ENCODE results near the gene APBB2. TPM values are rescaled to one million over a fixed set of nuclear protein-coding genes. Genes with fewer than 3 reads are reported as not detected.

APBB2 gene
- total and polyA plus RNA-seq, 2 of the 4 experiments (the other 2 are of a cell fraction), result 47.9 to 75.5 TPM

GRCh38 chr4:41167191-41167590 lies 47.2 kb downstream of the APBB2 start:
- no peaks in the 10 kb centered on the region for H3K9me3 ChIP-seq (ENCODE audit: control insufficient read depth, insufficient read depth, low read length)
- no peak for DNase-seq
- peaks cover 31 to 42% of the 10 kb centered on the region in 2 experiments for H3K79me1 ChIP-seq (ENCODE audit: low read depth in 1 of 2, low read length in 2 of 2)
- no peak overlapping the region for H2BK15ac ChIP-seq (ENCODE audit: low read depth, low read length)
- no peak overlapping the region for H3K27ac ChIP-seq (ENCODE audit: insufficient read depth, low read length)
- in situ Hi-C loops (cut with MboI; ENCODE audit: low sequenced_read_pairs), result no loop called here
- H2AK9ac ChIP-seq (replicated peaks; ENCODE audit: low read depth, low read length, poor library complexity), result no peak overlapping the region
- no peak overlapping the region for H3K4ac ChIP-seq (ENCODE audit: low read depth, low read length)
- H4K8ac ChIP-seq (ENCODE audit: low read depth in 2 of 2, low read length in 2 of 2), result no peak overlapping the region
- H2AK5ac ChIP-seq (ENCODE audit: low read depth, low read length), result no peak overlapping the region
- no peak overlapping the region for H2BK5ac ChIP-seq (ENCODE audit: low read depth, low read length, poor library complexity, severe bottlenecking)
- H3K4me3 ChIP-seq (ENCODE audit: insufficient read depth, low read depth, low read length), result no peak overlapping the region
- H3K9me1 ChIP-seq (ENCODE audit: insufficient read depth, low read length), result 0 out of 2 replicates have a peak, but pooled peaks cover 3% of the 10 kb centered on the region
- H3K14ac ChIP-seq (replicated peaks; ENCODE audit: low read depth, low read length), result no peak overlapping the region
- no peak overlapping the region for H2BK20ac ChIP-seq (ENCODE audit: low read depth, low read length)
- no peak overlapping the region for H3K4me2 ChIP-seq (ENCODE audit: low read depth, low read length)
- POLR2A ChIA-PET (ENCODE audit: unreplicated experiment), result no interaction called here
- no peak overlapping the region for H3K23ac ChIP-seq (ENCODE audit: low read depth, low read length)
- no peak overlapping the region for H2BK120ac ChIP-seq (ENCODE audit: low read depth, low read length)
- no peaks in the 10 kb centered on the region for H4K20me1 ChIP-seq (ENCODE audit: insufficient read depth, low read length)
- no peaks in the 10 kb centered on the region for H3K36me3 ChIP-seq (ENCODE audit: control insufficient read depth, insufficient read depth, low read length)
- H4K91ac ChIP-seq (ENCODE audit: insufficient read depth, low read depth, low read length), result no peak overlapping the region
- no peaks in the 10 kb centered on the region for H3K4me1 ChIP-seq (ENCODE audit: control insufficient read depth, insufficient read depth, low read length)
- no CpG with 5 or more reads among the region's 4 CpGs for WGBS, 2 experiments (ENCODE audit: extremely low coverage in 2 of 2, insufficient read length in 1 of 2)
- intact Hi-C loops (cut with micrococcal nuclease), result no loop called here
- H3K27me3 ChIP-seq (ENCODE audit: control insufficient read depth, insufficient read depth, low read length), result no peaks in the 10 kb centered on the region
- TF ChIP-seq FOS (IDR thresholded peaks at IDR 0.05; ENCODE audit: low read depth, low read length), result no peak
- TF ChIP-seq, protein P1, sequence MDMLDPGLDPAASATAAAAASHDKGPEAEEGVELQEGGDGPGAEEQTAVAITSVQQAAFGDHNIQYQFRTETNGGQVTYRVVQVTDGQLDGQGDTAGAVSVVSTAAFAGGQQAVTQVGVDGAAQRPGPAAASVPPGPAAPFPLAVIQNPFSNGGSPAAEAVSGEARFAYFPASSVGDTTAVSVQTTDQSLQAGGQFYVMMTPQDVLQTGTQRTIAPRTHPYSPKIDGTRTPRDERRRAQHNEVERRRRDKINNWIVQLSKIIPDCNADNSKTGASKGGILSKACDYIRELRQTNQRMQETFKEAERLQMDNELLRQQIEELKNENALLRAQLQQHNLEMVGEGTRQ (IDR thresholded peaks at IDR 0.05; ENCODE audit: low read depth, low read length), result no peak
- no peak for TF ChIP-seq RAD21 (IDR thresholded peaks at IDR 0.05; ENCODE audit: low read length)
- TF ChIP-seq RFX5 (IDR thresholded peaks at IDR 0.05; ENCODE audit: low read depth, low read length), result no peak
- TF ChIP-seq, protein P2, sequence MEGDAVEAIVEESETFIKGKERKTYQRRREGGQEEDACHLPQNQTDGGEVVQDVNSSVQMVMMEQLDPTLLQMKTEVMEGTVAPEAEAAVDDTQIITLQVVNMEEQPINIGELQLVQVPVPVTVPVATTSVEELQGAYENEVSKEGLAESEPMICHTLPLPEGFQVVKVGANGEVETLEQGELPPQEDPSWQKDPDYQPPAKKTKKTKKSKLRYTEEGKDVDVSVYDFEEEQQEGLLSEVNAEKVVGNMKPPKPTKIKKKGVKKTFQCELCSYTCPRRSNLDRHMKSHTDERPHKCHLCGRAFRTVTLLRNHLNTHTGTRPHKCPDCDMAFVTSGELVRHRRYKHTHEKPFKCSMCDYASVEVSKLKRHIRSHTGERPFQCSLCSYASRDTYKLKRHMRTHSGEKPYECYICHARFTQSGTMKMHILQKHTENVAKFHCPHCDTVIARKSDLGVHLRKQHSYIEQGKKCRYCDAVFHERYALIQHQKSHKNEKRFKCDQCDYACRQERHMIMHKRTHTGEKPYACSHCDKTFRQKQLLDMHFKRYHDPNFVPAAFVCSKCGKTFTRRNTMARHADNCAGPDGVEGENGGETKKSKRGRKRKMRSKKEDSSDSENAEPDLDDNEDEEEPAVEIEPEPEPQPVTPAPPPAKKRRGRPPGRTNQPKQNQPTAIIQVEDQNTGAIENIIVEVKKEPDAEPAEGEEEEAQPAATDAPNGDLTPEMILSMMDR (conservative IDR thresholded peaks at IDR 0.05; ENCODE audit: low read depth, low read length), result no peak
- TF ChIP-seq CEBPB (IDR thresholded peaks at IDR 0.05; ENCODE audit: low read depth, low read length), result no peak
- no peak for TF ChIP-seq SMC3 (IDR thresholded peaks at IDR 0.05; ENCODE audit: low read depth, low read length)
- no peak for TF ChIP-seq BHLHE40 (IDR thresholded peaks at IDR 0.05; ENCODE audit: low read depth, low read length)
- TF ChIP-seq NFE2L2 (IDR thresholded peaks at IDR 0.05; ENCODE audit: low read depth, low read length), result no peak
- no peak for TF ChIP-seq MAZ (IDR thresholded peaks at IDR 0.05; ENCODE audit: borderline replicate concordance, low read depth, low read length)
- TF ChIP-seq RCOR1 (IDR thresholded peaks at IDR 0.05; ENCODE audit: insufficient replicate concordance, low read length), result no peak
- no peak for TF ChIP-seq MAFK (IDR thresholded peaks at IDR 0.05; ENCODE audit: low read depth, low read length)
- TF ChIP-seq POLR2A (IDR thresholded peaks at IDR 0.05; ENCODE audit: low read depth, low read length), result no peak
- TF ChIP-seq, protein P3, sequence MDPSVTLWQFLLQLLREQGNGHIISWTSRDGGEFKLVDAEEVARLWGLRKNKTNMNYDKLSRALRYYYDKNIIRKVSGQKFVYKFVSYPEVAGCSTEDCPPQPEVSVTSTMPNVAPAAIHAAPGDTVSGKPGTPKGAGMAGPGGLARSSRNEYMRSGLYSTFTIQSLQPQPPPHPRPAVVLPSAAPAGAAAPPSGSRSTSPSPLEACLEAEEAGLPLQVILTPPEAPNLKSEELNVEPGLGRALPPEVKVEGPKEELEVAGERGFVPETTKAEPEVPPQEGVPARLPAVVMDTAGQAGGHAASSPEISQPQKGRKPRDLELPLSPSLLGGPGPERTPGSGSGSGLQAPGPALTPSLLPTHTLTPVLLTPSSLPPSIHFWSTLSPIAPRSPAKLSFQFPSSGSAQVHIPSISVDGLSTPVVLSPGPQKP (IDR thresholded peaks at IDR 0.05; ENCODE audit: borderline replicate concordance, low read depth, low read length), result no peak
- TF ChIP-seq CHD1 (IDR thresholded peaks at IDR 0.05; ENCODE audit: low read depth, low read length), result no peak
- TF ChIP-seq MXI1 (IDR thresholded peaks at IDR 0.05; ENCODE audit: borderline replicate concordance, low read depth, low read length), result no peak
- no peak for ATAC-seq (ENCODE audit: low read depth)
- no TSS peak for BruUV-seq (replicated peaks)
- H3K18ac ChIP-seq (ENCODE audit: low read depth, low read length), result no peak overlapping the region
- H4K5ac ChIP-seq (ENCODE audit: low read depth, low read length), result no peak overlapping the region
- CTCF ChIA-PET, result no interaction called here
- no peak overlapping the region for H3K56ac ChIP-seq (ENCODE audit: extremely low read depth, insufficient read depth, low read length)
- no peak overlapping the region for H3K9ac ChIP-seq (ENCODE audit: low read depth, low read length)
- no peak overlapping the region for H2AFZ ChIP-seq (replicated peaks; ENCODE audit: low read length, poor library complexity)
- dilution Hi-C loops (cut with HindIII; ENCODE audit: low sequenced_read_pairs, unreplicated experiment), result no loop called here

Data from IMR-90 (cell line).